GM23338 (cell line): ENCODE data around the gene KIRREL3. TPM values are rescaled to one million over a fixed set of nuclear protein-coding genes. Genes with fewer than 3 reads are reported as not detected.

Experiments
- ATAC-seq: fragments of 200-7000 bp; cut with Tn5 transposase; 3 replicates; pipeline ENCODE4 v1.9.1; 2020
- DNase-seq: peaks from one replicate; pipeline ENCODE4 v3.0.0-alpha.2; 2015; ENCODE audit warnings: low spot score
- H2AFZ ChIP-seq: fragments of 200-600 bp; sonication (generic); 2 replicates; pipeline ENCODE4 v1.8.0; 2016; ENCODE audit warnings: antibody characterized with exemption, mild to moderate bottlenecking, moderate library complexity
- H3F3A ChIP-seq: fragments of 200-600 bp; sonication (generic); replicated peaks from 2 replicates; pipeline ENCODE4 v1.8.0; 2017; ENCODE audit warnings: antibody characterized with exemption, mixed run types, low read depth
- H3K27ac ChIP-seq: fragments of 200-600 bp; sonication (generic); 2 replicates; pipeline ENCODE4 v1.6.1; 2016; ENCODE audit warnings: low read depth
- H3K27me3 ChIP-seq: fragments of 200-600 bp; sonication (generic); 2 replicates; pipeline ENCODE4 v1.8.0; 2016; ENCODE audit warnings: mild to moderate bottlenecking, mixed run types, moderate library complexity; ENCODE audit not compliant: insufficient read depth
- H3K36me3 ChIP-seq: fragments of 200-600 bp; sonication (generic); 2 replicates; pipeline ENCODE4 v1.8.0; 2016; ENCODE audit warnings: mild to moderate bottlenecking; ENCODE audit not compliant: insufficient read depth
- H3K4me1 ChIP-seq: fragments of 200-600 bp; sonication (generic); 2 replicates; pipeline ENCODE4 v1.8.0; 2016; ENCODE audit warnings: mild to moderate bottlenecking, moderate library complexity; ENCODE audit not compliant: insufficient read depth
- H3K4me2 ChIP-seq: fragments of 200-600 bp; sonication (generic); 2 replicates; pipeline ENCODE4 v1.7.1; 2017; ENCODE audit warnings: mixed run types
- H3K4me3 ChIP-seq: fragments of 200-600 bp; sonication (generic); 2 replicates; pipeline ENCODE4 v1.6.1; 2016; ENCODE audit warnings: mixed run types
- H3K79me2 ChIP-seq: fragments of 200-600 bp; sonication (generic); replicated peaks from 2 replicates; pipeline ENCODE4 v1.8.0; 2017; ENCODE audit warnings: mild to moderate bottlenecking; ENCODE audit not compliant: insufficient read depth
- H3K9me2 ChIP-seq: fragments of 200-600 bp; sonication (generic); 2 replicates; pipeline ENCODE4 v1.8.0; 2017; ENCODE audit not compliant: insufficient read depth
- H4K20me1 ChIP-seq: fragments of 200-600 bp; sonication (generic); replicated peaks from 2 replicates; pipeline ENCODE4 v1.8.0; 2017; ENCODE audit warnings: mild to moderate bottlenecking; ENCODE audit not compliant: insufficient read depth
- H3K27ac Mint-ChIP-seq: 2 replicates; pipeline ENCODE4 v1.8.0; 2020; ENCODE audit warnings: inconsistent platforms, mild to moderate bottlenecking, moderate library complexity, mixed read lengths
- H3K27me3 Mint-ChIP-seq: 3 replicates; pipeline ENCODE4 v1.8.0; 2022; ENCODE audit warnings: low read depth, mild to moderate bottlenecking, moderate library complexity, mixed read lengths, inconsistent platforms; ENCODE audit not compliant: insufficient read depth, poor library complexity
- H3K36me3 Mint-ChIP-seq: 3 replicates; pipeline ENCODE4 v1.8.0; 2021; ENCODE audit warnings: low read depth, mild to moderate bottlenecking, inconsistent platforms, moderate library complexity, mixed read lengths
- H3K4me1 Mint-ChIP-seq: 3 replicates; pipeline ENCODE4 v1.8.0; 2020; ENCODE audit warnings: mild to moderate bottlenecking, inconsistent platforms, mixed read lengths
- H3K4me3 Mint-ChIP-seq: 3 replicates; pipeline ENCODE4 v1.8.0; 2021; ENCODE audit warnings: moderate library complexity, mild to moderate bottlenecking, inconsistent platforms, mixed read lengths
- H3K9me3 Mint-ChIP-seq: 3 replicates; pipeline ENCODE4 v1.8.0; 2020; ENCODE audit warnings: moderate library complexity, mild to moderate bottlenecking, inconsistent platforms, mixed read lengths
- CREB1 ChIP-seq: fragments of 250-450 bp; sonication (Bioruptor Pico); IDR thresholded peaks from 2 replicates; pipeline ENCODE4 v1.5.0; 2020; ENCODE audit warnings: low read depth, mild to moderate bottlenecking, moderate library complexity
- ETS1 ChIP-seq: IDR thresholded peaks from 2 replicates; pipeline ENCODE4 v1.6.1; 2016; ENCODE audit warnings: antibody characterized with exemption
- EZH2 ChIP-seq: fragments of 200-600 bp; sonication (generic); IDR thresholded peaks from one replicate; pipeline ENCODE4 v1.8.0; 2017; ENCODE audit warnings: antibody characterized with exemption, mild to moderate bottlenecking, low read depth; ENCODE audit not compliant: unreplicated experiment
- EZH2phosphoT487 ChIP-seq: fragments of 200-600 bp; sonication (generic); IDR thresholded peaks from one replicate; pipeline ENCODE4 v1.8.1; 2018; ENCODE audit warnings: antibody characterized with exemption; ENCODE audit not compliant: unreplicated experiment
- JUNB ChIP-seq: IDR thresholded peaks from one replicate; pipeline ENCODE4 v1.6.1; 2016; ENCODE audit warnings: antibody characterized with exemption; ENCODE audit not compliant: unreplicated experiment
- NANOG ChIP-seq: IDR thresholded peaks from 2 replicates; pipeline ENCODE4 v1.6.1; 2016; ENCODE audit warnings: antibody characterized with exemption, borderline replicate concordance
- STAT1 ChIP-seq: IDR thresholded peaks from one replicate; pipeline ENCODE4 v1.6.1; 2016; ENCODE audit warnings: antibody characterized with exemption; ENCODE audit not compliant: unreplicated experiment
- ZNF114 ChIP-seq: fragments of 250-450 bp; sonication (Bioruptor Pico); IDR thresholded peaks from 2 replicates; pipeline ENCODE4 v1.5.0; 2020; ENCODE audit warnings: mild to moderate bottlenecking, moderate library complexity
- ZNF331 ChIP-seq: fragments of 250-450 bp; sonication (Bioruptor Pico); IDR thresholded peaks from 2 replicates; pipeline ENCODE4 v1.5.0; 2020; ENCODE audit warnings: low read depth, mild to moderate bottlenecking, moderate library complexity
- ZNF462 ChIP-seq: fragments of 250-450 bp; sonication (Bioruptor Pico); IDR thresholded peaks from 2 replicates; pipeline ENCODE4 v1.5.0; 2020; ENCODE audit warnings: mild to moderate bottlenecking, moderate library complexity
- polyA plus RNA-seq: library from polyadenylated mRNA; unstranded; fragments of >200 nt; fragmentation: Nextera tagmentation; extraction: Ambion mirVana; gene quantifications from 2 replicates; pipeline ENCODE4 v1.2.1, GENCODE V29; 2016
- total RNA-seq: library from RNA; depleted of rRNA; stranded (reverse); fragments of >200 nt; shearing (Covaris generic); gene quantifications from 2 replicates; pipeline ENCODE4 v1.2.3, GENCODE V29; 2014
- TF ChIP-seq, protein P1 (sequence below): IDR thresholded peaks from one replicate; pipeline ENCODE4 v1.6.1; 2018; ENCODE audit warnings: antibody characterized with exemption; ENCODE audit not compliant: unreplicated experiment
- TF ChIP-seq, protein P2 (sequence below), 2 experiments: fragments of 200-600 bp in 1 of 2; sonication (generic) in 1 of 2; conservative IDR thresholded peaks; 2 replicates each; pipeline versions ENCODE4 v1.5.1 to v1.6.1; 2016 to 2017; ENCODE audit warnings: antibody characterized with exemption in 2 of 2, low read depth in 2 of 2, mild to moderate bottlenecking in 2 of 2, moderate library complexity in 1 of 2

Gene KIRREL3
- total and polyA plus RNA-seq, 2 experiments from 2014 or later: 0.13 to 1.5 TPM

GRCh38 chr11:126515501-126515900, 485.1 kb downstream of the KIRREL3 start (continued):
- no peak for TF ChIP-seq ETS1
- no peak for TF ChIP-seq STAT1
- TF ChIP-seq EZH2phosphoT487: no peak

DNA sequence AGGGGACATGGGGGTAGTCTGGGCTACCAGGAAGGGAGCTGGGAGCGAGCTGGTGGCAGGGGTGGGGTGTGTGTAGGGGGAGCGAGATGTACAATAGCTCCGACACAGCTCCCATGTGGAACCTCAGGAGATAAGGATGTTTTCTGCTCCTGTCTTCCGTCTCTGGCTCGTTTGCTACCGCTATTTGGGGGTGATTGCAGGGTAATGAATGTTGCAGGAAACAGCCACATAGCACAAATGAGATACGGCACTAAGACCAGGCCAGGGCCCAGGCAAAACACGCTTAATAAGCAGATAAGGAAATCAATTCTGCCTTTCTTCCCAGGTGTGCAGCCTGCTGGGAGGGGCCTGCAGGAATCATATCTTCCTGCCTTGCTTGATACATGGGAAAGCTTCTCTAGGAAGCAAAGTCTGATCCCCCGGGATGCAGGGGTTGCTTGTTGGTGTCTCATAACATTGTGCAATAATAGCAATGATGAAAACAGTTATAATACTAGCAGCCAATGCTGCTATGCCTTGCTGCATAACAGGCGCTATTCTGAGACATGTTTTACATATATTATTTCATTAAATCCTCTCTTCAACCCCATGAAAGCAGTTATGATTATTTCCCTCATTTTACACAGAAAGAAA, 486.4 kb downstream of the KIRREL3 start:
- no peak for DNase-seq
- no peak overlapping the region for H3K27ac Mint-ChIP-seq
- H3K4me1 ChIP-seq: no peaks in the 10 kb centered on the region
- no peaks in the 10 kb centered on the region for H3K27me3 ChIP-seq
- H4K20me1 ChIP-seq: no peaks in the 10 kb centered on the region
- H3K9me3 Mint-ChIP-seq: no peaks in the 10 kb centered on the region
- ATAC-seq: no peak
- H3K4me1 Mint-ChIP-seq: peaks cover 6% of the 10 kb centered on the region; the same call in 2 of the 3 replicates
- H3K27ac ChIP-seq: no peak overlapping the region
- H3F3A ChIP-seq: no peaks in the 10 kb centered on the region
- no peaks in the 10 kb centered on the region for H3K36me3 ChIP-seq
- H3K4me2 ChIP-seq: no peak overlapping the region
- H3K9me2 ChIP-seq: no peaks in the 10 kb centered on the region
- H3K27me3 Mint-ChIP-seq: peaks cover 7% of the 10 kb centered on the region
- H3K79me2 ChIP-seq: no peaks in the 10 kb centered on the region
- no peak overlapping the region for H3K4me3 Mint-ChIP-seq
- H3K4me3 ChIP-seq: no peak overlapping the region
- no peak overlapping the region for H2AFZ ChIP-seq
- H3K36me3 Mint-ChIP-seq: no peaks in the 10 kb centered on the region
- TF ChIP-seq, protein P1, sequence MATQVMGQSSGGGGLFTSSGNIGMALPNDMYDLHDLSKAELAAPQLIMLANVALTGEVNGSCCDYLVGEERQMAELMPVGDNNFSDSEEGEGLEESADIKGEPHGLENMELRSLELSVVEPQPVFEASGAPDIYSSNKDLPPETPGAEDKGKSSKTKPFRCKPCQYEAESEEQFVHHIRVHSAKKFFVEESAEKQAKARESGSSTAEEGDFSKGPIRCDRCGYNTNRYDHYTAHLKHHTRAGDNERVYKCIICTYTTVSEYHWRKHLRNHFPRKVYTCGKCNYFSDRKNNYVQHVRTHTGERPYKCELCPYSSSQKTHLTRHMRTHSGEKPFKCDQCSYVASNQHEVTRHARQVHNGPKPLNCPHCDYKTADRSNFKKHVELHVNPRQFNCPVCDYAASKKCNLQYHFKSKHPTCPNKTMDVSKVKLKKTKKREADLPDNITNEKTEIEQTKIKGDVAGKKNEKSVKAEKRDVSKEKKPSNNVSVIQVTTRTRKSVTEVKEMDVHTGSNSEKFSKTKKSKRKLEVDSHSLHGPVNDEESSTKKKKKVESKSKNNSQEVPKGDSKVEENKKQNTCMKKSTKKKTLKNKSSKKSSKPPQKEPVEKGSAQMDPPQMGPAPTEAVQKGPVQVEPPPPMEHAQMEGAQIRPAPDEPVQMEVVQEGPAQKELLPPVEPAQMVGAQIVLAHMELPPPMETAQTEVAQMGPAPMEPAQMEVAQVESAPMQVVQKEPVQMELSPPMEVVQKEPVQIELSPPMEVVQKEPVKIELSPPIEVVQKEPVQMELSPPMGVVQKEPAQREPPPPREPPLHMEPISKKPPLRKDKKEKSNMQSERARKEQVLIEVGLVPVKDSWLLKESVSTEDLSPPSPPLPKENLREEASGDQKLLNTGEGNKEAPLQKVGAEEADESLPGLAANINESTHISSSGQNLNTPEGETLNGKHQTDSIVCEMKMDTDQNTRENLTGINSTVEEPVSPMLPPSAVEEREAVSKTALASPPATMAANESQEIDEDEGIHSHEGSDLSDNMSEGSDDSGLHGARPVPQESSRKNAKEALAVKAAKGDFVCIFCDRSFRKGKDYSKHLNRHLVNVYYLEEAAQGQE: no peak
- TF ChIP-seq ZNF114 (CRISPR knock-in tag) (no peak), JUNB (no peak), CREB1 (no peak), ZNF462 (CRISPR knock-in tag) (no peak), EZH2phosphoT487 (no peak), NANOG (no peak), ZNF331 (CRISPR knock-in tag) (no peak), STAT1 (no peak), EZH2 (no peak)
- TF ChIP-seq, protein P2, sequence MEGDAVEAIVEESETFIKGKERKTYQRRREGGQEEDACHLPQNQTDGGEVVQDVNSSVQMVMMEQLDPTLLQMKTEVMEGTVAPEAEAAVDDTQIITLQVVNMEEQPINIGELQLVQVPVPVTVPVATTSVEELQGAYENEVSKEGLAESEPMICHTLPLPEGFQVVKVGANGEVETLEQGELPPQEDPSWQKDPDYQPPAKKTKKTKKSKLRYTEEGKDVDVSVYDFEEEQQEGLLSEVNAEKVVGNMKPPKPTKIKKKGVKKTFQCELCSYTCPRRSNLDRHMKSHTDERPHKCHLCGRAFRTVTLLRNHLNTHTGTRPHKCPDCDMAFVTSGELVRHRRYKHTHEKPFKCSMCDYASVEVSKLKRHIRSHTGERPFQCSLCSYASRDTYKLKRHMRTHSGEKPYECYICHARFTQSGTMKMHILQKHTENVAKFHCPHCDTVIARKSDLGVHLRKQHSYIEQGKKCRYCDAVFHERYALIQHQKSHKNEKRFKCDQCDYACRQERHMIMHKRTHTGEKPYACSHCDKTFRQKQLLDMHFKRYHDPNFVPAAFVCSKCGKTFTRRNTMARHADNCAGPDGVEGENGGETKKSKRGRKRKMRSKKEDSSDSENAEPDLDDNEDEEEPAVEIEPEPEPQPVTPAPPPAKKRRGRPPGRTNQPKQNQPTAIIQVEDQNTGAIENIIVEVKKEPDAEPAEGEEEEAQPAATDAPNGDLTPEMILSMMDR (conservative IDR thresholded peaks at IDR 0.05; ENCODE audit: low read depth in 2 of 2): no peak
